HG03575 (cell line): ENCODE data around the gene WIPF3.

ENCODE experiments used
- ATAC-seq: cut with Tn5 transposase; IDR thresholded peaks from one replicate; pipeline ENCODE4 v1.9.1; 2021; ENCODE audit not compliant: unreplicated experiment, insufficient number of reproducible peaks, low FRiP score; ENCODE audit errors: extremely low read depth

Gene WIPF3

GRCh38 chr7:29893351-29893965 lies 87.2 kb downstream of the WIPF3 start:
- ATAC-seq = no peak

GRCh38 chr7:29894256-29894655 lies 87.9 kb downstream of the WIPF3 start:
- ATAC-seq = no peak

GRCh38 chr7:29895559-29895958 lies 89.3 kb downstream of the WIPF3 start:
- no peak for ATAC-seq

GRCh38 chr7:29896685-29897411 lies 90.5 kb downstream of the WIPF3 start:
- ATAC-seq = no peak

GRCh38 chr7:29898301-29898700 lies 92.0 kb downstream of the WIPF3 start:
- no peak for ATAC-seq

- ATAC-seq = no peak
Observed at GRCh38 chr7:29900745-29901144, 94.4 kb downstream of the WIPF3 start.

GRCh38 chr7:29906200-29907022 lies 100.1 kb downstream of the WIPF3 start:
- ATAC-seq = no peak

GRCh38 chr7:29914180-29914579 lies 107.9 kb downstream of the WIPF3 start:
- ATAC-seq = no peak

- ATAC-seq = no peak
Observed at GRCh38 chr7:29915481-29916215, 109.3 kb downstream of the WIPF3 start.

GRCh38 chr7:29917641-29918040 lies 111.3 kb downstream of the WIPF3 start:
- ATAC-seq = no peak

- ATAC-seq = no peak
Observed at GRCh38 chr7:29918850-29919249, 112.5 kb downstream of the WIPF3 start.

- no peak for ATAC-seq
Observed at GRCh38 chr7:29919790-29920189, 113.5 kb downstream of the WIPF3 start.

- ATAC-seq = no peak
Observed at GRCh38 chr7:29920491-29920890, 114.2 kb downstream of the WIPF3 start.

- no peak for ATAC-seq
Observed at GRCh38 chr7:29921404-29922010, 115.2 kb downstream of the WIPF3 start.

- no peak for ATAC-seq
Observed at GRCh38 chr7:29922921-29923700, 116.8 kb downstream of the WIPF3 start.

- no peak for ATAC-seq
Observed at GRCh38 chr7:29924006-29924405, 117.7 kb downstream of the WIPF3 start.

- no peak for ATAC-seq
Observed at GRCh38 chr7:29924684-29925083, 118.4 kb downstream of the WIPF3 start.

- no peak for ATAC-seq
Observed at GRCh38 chr7:29926216-29926615, 119.9 kb downstream of the WIPF3 start.
